Measurements from ENCODE around the gene MXI1.
"Not testable (repeated sequence)": the region's sequence is repeated elsewhere in the genome, so short reads cannot be mapped to it uniquely, and the experiment has no call there.

MXI1 gene

DNA sequence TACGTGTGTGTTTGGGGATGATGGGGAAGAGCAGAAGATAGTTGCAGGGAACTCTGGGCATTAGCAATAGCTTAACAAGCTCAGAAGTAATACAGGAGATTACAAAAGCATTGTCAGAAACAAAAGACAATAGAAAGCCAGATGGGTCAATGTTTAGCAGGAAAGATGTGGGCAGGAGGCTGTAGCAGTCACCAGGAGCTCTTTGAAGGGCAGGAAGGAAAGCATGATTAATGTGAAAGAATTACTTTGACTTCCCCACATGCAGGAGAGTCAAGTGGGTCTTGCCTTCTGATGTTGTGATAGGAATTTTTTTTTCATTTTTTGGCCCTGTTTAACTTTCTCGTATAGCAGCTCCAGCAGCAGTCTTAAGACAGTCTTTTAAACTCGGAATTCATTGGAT is 103.3 kb downstream of the MXI1 start:
- in situ Hi-C loops (cut with MboI; ENCODE audit: low sequenced_read_pairs): no loop called here

DNA sequence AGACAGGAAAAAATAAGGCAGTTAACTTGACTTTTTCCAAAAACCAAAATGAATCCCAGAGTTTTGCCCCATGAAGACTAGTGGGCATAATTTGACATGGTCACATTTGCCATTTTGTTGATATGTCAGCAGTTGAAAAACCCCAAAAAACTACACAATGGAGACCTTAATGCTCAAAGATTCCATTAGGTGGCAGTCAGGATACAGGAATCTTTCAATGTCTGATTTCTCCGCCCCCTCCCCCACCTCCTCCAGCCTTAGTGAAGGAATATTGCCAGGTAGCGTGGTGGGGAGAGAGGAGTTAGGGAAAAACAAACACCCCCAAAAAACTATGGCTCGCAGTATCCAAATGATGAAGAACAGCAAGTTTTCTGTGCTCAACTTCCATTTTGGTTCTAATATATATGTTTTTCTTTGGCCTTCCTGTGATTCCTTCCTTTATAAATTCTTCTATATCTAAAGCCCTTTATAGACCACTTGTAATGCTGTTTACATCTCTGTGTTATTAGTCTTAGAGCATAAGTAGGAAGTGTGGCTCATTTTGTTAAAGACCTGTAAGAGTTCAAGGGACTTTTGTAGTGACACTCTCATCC is 104.0 kb downstream of the MXI1 start:
- in situ Hi-C loops (cut with MboI; ENCODE audit: low sequenced_read_pairs): no loop called here

DNA sequence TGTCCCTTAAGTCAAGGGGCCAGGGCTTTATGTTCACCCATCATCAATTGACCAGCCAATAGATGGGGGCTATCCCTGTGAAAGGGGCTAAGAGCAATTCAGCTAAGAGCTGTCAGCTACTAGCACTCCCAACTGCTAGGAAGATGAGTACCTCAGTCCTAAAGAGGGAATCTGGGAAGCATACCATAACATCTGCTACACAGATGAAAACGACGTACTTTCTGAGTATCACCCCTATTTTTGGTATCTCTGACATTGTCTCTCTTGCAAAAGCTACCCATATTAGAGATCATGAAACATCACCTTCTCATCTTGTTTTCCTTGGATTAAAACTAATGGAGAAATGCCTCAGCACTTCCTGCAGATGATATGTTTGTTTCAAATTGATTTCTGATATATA is 104.8 kb downstream of the MXI1 start:
- in situ Hi-C loops (cut with MboI; ENCODE audit: low sequenced_read_pairs): no loop called here

DNA sequence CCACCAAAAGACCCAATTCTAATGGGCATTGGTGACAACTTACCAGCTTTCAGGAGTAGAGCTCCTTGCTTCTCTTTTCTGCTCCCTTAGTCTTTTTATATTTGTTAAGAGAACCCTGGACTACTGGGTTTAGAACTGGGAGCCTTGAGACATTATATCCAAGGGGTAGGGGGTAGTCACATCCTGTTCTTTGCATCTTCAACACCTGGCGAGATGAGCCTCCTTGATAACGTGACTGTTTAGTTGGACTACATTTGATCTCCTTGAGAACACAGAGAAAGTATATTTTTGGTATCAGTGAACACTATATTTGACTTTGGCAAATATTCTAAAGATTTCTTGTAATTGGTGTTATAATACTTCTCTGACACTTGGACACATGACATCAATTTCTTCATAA is 106.3 kb downstream of the MXI1 start:
- in situ Hi-C loops (cut with MboI; ENCODE audit: low sequenced_read_pairs): no loop called here

DNA sequence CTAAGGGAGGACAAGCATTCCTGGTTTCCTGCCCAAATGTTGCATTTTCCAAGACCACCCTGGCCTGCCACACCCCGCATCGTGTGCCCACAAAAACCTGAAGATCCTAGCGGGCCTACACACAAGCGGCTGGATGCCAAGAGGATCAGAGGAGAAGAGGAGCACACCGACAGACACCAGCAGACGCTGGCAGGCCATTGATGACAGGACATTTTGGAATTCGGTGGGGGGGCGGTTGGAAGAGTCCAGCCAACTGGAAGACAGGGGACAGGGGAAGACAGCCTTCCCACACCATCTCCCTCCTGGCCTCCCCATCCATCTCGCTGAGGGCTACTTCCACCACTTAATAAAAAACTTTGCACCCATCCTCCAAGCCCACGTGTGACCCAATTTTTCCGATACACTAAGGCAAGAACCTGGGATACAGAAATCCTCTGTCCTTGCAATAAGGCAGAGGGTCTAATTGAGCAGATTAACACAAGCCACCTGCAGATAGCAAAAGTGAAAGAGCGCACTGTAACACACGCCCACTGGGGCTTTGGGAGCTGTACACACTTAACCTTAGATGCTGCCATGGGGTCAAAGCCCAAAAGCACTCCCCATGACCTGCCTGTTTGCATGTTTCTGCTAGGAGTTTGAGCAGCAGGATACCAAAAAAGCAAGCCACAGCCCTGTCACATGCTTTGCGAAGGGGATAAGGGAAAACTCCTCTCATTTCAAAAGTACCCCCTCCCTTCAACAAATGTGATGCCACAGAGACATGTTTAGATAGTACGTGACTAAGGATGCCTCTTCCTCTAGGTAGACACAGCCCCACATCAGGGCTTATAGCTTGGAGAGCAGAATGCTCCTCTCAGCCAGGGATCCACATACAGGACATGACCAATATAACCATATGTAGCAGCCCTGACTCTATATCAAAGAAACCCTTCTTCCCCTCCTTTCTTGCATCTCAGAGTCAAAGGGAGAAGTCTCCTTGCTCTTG is 110.8 kb downstream of the MXI1 start:
- in situ Hi-C loops (cut with MboI; ENCODE audit: low sequenced_read_pairs): no loop called here

DNA sequence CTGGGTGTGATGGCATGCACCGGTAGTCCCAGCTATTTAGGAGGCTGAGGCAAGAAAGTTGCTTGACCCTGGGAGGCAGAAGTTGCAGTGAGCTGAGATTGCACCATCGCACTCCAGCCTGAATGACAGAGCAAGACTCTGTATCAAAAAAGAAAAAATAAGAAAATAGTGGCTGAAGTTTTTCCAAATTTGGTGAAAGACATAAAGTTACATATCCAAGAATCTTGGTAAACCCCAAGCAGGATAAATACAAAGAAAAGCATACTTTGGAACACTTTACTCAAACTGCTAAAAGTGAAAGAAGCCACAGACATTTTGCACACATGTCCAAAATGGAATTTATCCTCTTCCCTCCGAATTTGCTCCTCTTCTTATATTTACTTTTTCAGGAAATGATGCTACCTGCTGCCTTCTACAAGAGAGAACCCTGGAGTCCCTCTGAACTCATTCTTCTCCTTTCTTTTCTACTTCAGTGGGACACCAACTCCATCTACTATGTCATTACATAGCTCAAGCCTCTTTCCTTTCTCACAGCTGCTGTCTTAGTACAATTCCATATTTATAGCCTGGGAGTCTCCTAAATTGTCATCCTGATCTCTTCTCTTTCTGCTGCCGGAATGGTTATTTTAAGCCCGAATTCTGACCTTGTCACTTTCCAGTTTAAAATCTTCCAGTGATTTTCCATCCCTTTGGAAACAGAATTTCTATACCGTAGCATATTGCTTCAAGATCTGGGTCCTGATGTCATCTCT is 114.6 kb downstream of the MXI1 start:
- in situ Hi-C loops (cut with MboI; ENCODE audit: low sequenced_read_pairs): loop anchor here (10.0 kb wide), 1 partner anchor 233 kb away; no protein-coding TSS in a partner anchor

DNA sequence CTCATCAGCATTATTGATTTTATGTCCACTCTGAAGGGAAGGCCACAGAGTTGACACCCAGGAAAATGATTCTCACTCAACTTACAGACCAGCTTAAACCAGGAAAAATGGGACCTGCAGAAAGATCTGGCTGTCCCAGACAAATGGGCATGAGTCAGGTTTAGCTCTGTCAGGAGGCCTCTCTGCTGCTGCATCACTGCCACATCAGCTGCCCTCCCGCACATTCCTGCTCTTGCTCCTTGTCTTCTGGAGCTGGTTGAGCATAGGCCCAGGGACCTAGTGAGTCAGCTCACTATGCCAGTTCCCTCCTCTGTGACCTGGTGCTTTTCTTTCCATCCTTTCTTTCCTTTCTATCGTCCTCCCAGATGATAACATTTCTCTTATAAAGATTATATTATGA is 116.1 kb downstream of the MXI1 start:
- in situ Hi-C loops (cut with MboI; ENCODE audit: low sequenced_read_pairs): loop anchor here (10.0 kb wide), 1 partner anchor 231 kb away; no protein-coding TSS in a partner anchor

DNA sequence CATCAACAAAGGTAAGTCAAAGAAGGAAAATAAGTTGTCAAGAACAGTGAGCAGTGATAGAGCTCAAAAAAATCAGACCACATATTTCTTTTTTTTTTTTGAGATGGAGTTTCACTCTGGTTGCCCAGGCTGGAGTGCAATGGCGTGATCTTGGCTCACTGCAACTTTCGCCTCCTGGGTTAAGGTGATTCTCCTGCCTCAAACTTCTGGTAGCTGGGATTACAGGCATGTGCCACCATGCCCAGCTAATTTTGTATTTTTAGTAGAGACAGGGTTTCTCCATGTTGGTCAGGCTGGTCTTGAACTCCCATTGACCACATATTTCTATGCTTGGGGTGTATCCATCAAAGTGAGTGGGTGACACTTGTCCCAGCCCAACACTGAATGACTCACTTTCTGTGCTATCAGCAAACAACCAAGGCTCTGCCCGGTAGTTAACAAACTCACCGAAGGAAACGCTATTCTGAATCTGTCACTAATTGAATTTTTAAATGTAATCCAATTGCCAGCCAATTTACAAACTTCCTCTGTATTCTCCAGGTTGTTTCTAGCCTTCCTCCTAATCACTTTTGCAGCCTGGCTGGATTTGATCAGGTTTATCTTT is 116.9 kb downstream of the MXI1 start:
- in situ Hi-C loops (cut with MboI; ENCODE audit: low sequenced_read_pairs): loop anchor here (10.0 kb wide), 1 partner anchor 230 kb away; no protein-coding TSS in a partner anchor

DNA sequence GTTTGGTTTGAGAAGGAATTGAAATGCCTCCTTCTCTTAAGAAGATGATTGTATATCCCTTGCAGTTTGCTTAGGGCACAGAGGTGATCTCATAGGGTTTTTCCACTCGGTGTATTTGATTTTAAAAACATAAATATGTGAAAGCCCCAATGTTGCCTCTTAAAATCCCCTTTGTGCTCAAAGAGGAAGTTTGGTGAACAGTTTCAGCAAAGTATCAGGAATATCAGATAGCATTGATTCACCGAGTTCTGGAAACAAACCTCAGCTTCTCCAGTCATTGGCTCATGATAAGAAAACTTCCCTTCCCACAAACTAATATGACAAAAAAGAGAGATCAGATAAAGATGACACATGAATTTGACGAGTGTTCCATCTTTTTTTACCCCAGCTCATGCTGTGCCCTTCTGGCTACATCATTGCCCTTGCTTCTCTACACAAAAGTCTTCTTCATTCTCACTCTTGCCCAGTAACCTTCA is 117.4 kb downstream of the MXI1 start:
- in situ Hi-C loops (cut with MboI; ENCODE audit: low sequenced_read_pairs): loop anchor here (10.0 kb wide), 1 partner anchor 230 kb away; no protein-coding TSS in a partner anchor

DNA sequence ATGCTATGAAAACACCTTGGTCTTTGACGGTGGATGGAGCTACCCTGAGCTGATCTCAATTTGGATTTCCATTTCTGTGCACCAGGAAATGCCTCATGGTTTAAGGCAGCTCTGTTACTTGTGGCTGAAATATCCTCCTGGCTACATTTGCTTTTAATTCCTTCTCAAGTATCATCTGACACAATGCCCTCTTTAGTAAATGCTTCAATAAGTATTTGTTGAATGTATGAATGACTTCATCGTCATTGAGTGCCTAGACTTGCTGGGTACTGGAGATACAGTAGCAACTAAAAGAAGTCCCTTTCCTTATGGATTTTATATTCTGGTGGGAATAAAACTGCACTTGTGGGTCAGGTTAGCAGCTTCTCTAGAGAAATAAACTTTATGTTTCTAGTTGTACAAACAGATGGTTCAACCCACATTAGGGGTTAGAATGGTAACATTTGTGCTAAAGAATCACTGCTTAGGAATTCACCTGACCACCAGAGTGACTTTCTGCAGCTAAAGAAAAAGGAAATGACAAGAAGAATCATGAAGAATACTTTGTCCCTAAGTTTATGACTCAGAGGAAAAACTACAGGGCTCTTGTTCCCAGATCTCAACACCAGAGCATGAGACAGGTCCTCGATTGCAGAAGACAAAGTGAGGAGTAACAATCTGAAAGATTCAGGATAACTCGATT is 119.1 kb downstream of the MXI1 start:
- in situ Hi-C loops (cut with MboI; ENCODE audit: low sequenced_read_pairs): loop anchor here (10.0 kb wide), 1 partner anchor 228 kb away; no protein-coding TSS in a partner anchor

DNA sequence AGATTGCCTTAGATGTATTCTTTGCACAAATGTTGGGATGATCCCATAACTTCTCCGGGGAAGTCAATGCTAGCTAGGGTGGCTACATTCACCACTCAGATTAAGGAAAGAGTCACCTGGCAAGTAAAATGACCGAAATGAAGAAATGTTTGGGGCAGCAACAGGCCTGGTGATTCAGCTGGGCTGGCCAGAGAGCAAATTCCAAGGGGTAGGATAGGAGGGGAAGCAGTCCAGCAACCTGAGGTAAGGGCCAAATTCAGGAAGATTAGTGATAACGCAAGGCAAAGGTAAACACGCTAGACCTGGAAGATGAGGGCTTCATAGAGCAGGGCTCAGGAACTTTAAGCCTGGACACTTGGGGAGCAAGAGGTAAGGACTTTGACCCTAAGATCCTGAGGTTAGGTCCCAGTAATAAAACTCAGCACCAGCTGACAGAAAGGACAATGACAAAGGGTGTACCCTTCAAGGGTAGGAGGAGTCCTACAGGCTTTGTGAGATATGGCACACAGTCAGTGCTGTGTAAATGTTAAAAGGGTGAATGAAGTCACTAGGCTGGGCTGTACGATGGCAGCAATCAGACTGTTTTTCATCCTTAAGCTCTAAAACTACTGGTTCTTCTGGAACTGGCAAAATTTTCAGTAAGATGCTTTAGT is 120.0 kb downstream of the MXI1 start:
- in situ Hi-C loops (cut with MboI; ENCODE audit: low sequenced_read_pairs): loop anchor here (10.0 kb wide), 1 partner anchor 227 kb away; no protein-coding TSS in a partner anchor

DNA sequence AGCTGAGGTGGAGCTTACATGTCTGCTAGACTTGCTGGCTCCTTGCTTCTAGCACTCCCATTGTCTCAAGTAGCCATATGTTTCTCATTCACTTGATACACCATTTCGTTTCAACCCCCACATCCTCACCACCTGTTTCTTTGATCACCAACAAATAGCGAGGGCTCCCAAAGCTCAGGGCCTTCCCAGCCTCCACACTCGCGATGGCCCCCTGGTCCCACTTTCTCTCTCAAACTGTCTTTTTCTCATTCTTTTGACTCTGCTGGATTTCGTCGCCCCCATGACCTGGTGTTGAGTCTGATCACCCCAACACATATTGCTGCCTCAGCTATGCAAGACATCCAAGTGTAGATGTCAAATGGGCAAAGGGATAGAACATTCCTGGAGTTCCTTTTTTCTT is 123.3 kb downstream of the MXI1 start:
- in situ Hi-C loops (cut with MboI; ENCODE audit: low sequenced_read_pairs): no loop called here

DNA sequence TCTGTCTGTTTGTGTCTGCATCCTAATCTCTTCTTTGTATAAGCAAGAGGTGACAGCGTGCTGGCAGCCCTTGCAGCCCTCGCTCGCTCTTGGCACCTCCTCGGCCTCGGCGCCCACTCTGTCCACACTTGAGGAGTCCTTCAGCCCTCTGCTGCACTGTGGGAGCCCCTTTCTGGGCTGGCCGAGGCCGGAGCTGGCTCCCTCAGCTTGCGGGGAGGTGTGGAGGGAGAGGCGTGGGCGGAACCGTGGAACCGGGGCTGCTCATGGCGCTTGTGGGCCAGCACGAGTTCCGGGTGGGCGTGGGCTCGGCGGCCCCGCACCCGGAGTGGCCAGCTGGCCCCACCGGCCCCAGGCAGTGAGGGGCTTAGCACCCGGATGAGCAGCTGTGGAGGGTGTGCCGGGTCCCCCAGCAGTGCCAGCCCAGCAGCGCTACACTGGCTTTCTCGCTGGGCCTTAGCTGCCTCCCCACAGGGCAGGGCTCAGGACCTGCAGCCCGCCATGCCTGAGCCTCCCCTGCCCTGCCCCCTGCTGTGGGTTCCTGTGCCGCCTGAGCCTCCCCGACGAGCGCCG is 123.9 kb downstream of the MXI1 start:
- in situ Hi-C loops (cut with MboI; ENCODE audit: low sequenced_read_pairs): not testable (repeated sequence)

DNA sequence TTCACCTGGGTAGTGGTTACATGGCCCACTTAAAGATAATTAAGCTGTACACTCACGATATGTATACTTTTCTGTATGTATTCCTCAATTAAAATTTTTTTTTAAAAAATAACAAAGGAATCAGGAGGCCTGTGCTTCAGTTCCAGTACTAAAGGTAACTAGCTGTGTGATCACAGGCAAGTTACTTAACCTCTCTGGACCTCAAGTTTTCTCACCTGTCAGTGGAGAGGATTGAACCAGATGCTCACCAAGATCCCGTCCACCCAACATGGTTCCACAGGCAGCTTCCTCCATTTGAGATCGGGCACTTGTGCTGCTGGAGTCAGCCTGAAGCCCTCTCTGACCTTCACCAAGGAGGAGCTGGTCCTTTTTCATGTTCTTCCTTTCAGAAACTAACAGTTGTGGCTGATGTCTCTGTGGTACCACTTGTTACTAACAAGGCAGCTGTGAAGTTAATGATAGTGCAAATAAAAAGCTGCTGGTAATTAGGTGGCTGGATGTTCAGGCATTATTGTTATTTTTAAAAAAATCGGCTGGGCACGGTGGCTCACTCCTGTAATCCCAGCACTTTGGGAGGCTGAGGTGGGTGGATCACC is 126.8 kb downstream of the MXI1 start:
- in situ Hi-C loops (cut with MboI; ENCODE audit: low sequenced_read_pairs): no loop called here

DNA sequence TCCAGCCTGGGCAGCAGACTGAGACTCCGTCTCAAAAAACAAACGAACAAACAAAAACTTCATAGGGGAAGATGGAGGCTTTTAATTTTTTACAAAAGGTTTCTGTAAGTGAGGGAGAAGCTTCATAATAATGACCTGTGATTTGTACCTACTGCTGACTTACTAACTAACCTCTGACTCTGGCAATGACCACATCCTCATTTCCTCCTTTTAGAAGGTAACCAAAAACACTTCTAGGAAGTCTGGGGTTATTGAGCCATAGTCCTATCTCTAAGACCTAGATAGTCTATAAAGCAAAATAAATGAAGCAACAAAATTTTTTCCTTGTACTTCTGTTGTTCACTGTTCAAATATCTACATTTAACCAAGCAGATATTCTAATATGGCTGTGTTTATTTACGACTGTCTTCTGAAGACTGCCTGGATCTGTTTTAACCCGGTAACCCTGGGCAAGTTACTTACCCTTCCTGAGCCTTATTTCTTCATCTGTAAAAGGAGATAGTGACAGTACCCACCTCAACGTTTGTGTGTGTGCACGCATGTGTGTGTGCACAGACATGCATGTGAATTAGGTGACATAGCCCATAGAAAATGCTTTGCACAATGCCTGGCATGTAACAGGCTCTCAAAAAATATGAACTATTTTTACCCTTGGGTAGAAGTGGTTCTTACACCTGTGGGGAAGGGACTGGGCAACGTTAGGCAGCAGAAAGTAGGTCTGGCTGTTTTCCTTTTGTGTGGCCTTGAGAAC is 128.1 kb downstream of the MXI1 start:
- in situ Hi-C loops (cut with MboI; ENCODE audit: low sequenced_read_pairs): no loop called here

DNA sequence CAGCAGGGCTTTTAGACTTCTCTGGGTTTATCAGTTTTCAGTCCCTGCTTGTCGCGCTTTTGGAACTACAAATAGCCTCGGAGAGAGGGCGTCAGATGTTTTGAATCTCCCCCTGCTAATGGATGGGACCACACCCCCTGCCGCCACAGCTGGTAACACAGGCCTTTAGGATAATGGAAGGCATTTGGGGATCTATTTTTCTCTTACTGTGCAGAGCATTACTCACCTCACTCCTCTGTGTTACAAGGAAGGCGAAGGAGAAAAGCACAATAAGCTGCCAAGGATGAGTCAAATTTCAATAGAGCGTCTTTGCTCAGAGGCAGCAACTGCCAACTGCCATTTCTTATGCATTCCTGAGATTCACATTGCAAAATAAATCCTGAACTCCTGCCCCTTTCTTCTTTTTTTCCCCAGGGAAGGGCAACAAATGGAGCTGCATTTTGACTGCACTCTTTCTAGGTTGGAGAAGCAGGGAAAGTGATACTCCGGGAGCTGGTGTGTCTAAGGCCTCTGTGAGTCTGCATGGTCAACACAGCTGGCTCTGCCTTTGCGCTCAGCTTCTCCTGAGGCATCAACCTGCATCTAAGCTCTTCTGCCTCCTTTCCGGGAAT is 128.8 kb downstream of the MXI1 start:
- in situ Hi-C loops (cut with MboI; ENCODE audit: low sequenced_read_pairs): no loop called here
